Lower leg skin (tissue), 3 donors: Measurements from ENCODE around the gene PPP1R12C.

Experiments
- POLR2A ChIP-seq, 2 donors: fragments of 450-650 bp; IDR thresholded peaks; one replicate each; pipeline ENCODE4 v1.6.1; 2016 to 2017; ENCODE audit warnings: antibody characterized with exemption in 2 of 2, mild to moderate bottlenecking in 1 of 2, moderate library complexity in 1 of 2
- TF ChIP-seq, protein P1 (sequence below), 3 donors: fragments of 450-650 bp; IDR thresholded peaks; one replicate each; pipeline ENCODE4 v1.5.1; 2016; ENCODE audit warnings: antibody characterized with exemption in 3 of 3, mild to moderate bottlenecking in 3 of 3, moderate library complexity in 2 of 3

DNA sequence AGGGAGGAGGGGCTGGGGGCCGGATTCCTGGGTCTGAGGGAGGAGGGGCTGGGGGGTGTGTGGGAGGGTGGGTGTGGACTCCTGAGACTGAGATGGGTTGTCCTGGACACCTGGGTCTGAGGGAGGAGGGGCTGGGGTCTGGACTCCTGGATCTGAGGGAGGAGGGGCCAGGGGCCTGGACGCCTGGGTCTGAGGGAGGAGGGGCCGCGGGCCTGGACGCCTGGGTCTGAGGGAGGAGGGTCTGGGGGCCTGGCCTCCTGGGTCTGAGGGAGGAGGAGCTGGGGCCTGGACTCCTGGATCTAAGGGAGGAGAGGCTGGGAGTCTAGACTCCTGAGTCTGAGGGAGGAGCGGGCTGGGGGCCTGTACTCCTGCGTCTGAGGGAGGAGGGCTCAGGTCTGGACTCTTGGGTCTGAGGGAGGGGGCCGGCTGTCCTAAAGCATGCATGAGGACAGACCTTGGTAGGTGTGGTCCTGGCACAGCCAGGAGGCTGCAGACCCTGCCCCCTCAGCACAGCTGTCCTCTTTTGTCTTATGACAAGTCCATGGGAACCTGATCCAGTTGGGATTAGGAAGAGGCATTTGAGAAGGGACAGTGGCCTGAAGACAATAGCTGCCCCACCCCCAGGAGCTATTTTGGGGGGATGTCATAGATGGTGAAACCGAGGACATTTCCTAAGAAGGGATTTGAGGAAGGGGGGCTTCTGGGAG, 30.3 kb upstream of the PPP1R12C start:
- TF ChIP-seq, protein P1, sequence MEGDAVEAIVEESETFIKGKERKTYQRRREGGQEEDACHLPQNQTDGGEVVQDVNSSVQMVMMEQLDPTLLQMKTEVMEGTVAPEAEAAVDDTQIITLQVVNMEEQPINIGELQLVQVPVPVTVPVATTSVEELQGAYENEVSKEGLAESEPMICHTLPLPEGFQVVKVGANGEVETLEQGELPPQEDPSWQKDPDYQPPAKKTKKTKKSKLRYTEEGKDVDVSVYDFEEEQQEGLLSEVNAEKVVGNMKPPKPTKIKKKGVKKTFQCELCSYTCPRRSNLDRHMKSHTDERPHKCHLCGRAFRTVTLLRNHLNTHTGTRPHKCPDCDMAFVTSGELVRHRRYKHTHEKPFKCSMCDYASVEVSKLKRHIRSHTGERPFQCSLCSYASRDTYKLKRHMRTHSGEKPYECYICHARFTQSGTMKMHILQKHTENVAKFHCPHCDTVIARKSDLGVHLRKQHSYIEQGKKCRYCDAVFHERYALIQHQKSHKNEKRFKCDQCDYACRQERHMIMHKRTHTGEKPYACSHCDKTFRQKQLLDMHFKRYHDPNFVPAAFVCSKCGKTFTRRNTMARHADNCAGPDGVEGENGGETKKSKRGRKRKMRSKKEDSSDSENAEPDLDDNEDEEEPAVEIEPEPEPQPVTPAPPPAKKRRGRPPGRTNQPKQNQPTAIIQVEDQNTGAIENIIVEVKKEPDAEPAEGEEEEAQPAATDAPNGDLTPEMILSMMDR (IDR thresholded peaks at IDR 0.05): no peak
- no peak for TF ChIP-seq POLR2A (IDR thresholded peaks at IDR 0.05)
